SK-N-SH treated with all-trans-retinoic acid at 6 μM for 48 hours (cell line): ENCODE results near the gene SYTL3.

Experiments
- ATAC-seq: fragments of 200-7000 bp; cut with Tn5 transposase; 3 replicates; pipeline ENCODE4 v1.9.1; 2020; ENCODE audit warnings: mild to moderate bottlenecking, moderate library complexity
- BACH2 ChIP-seq: fragments of 250-450 bp; sonication (Bioruptor Pico); IDR thresholded peaks from 2 replicates; pipeline ENCODE4 v1.9.0; 2021; ENCODE audit warnings: mild to moderate bottlenecking, borderline replicate concordance
- CREB5 ChIP-seq: fragments of 250-450 bp; sonication (Bioruptor Pico); IDR thresholded peaks from 2 replicates; pipeline ENCODE4 v1.5.1; 2020; ENCODE audit warnings: low read depth, mild to moderate bottlenecking, moderate library complexity
- CSDC2 ChIP-seq: fragments of 250-450 bp; sonication (Bioruptor Pico); IDR thresholded peaks from 2 replicates; pipeline ENCODE4 v1.5.0; 2020; ENCODE audit warnings: mild to moderate bottlenecking, moderate library complexity
- ISL1 ChIP-seq: fragments of 250-450 bp; sonication (Bioruptor Pico); IDR thresholded peaks from 2 replicates; pipeline ENCODE4 v2.1.2; 2022; ENCODE audit warnings: mild to moderate bottlenecking, moderate library complexity
- PATZ1 ChIP-seq: fragments of 250-450 bp; sonication (Bioruptor Pico); IDR thresholded peaks from 2 replicates; pipeline ENCODE4 v1.8.0; 2020; ENCODE audit warnings: mild to moderate bottlenecking, moderate library complexity, borderline replicate concordance
- PPARA ChIP-seq: fragments of 250-450 bp; sonication (Bioruptor Pico); IDR thresholded peaks from 2 replicates; pipeline ENCODE4 v1.5.0; 2020; ENCODE audit warnings: mild to moderate bottlenecking, borderline replicate concordance
- RARB ChIP-seq: fragments of 250-450 bp; sonication (Bioruptor Pico); IDR thresholded peaks from 2 replicates; pipeline ENCODE4 v1.8.0; 2021; ENCODE audit warnings: mild to moderate bottlenecking, moderate library complexity
- SNAI2 ChIP-seq: fragments of 250-450 bp; sonication (Bioruptor Pico); IDR thresholded peaks from 2 replicates; pipeline ENCODE4 v1.5.0; 2020; ENCODE audit warnings: mild to moderate bottlenecking, moderate library complexity
- TCF4 ChIP-seq: fragments of 250-450 bp; sonication (Bioruptor Pico); IDR thresholded peaks from 2 replicates; pipeline ENCODE4 v1.8.0; 2021; ENCODE audit warnings: mild to moderate bottlenecking, moderate library complexity, borderline replicate concordance
- TOX ChIP-seq: fragments of 250-450 bp; sonication (Bioruptor Pico); IDR thresholded peaks from 2 replicates; pipeline ENCODE4 v1.8.0; 2021; ENCODE audit warnings: mild to moderate bottlenecking, moderate library complexity, borderline replicate concordance
- TSHZ2 ChIP-seq: fragments of 250-450 bp; sonication (Bioruptor Pico); IDR thresholded peaks from 2 replicates; pipeline ENCODE4 v1.5.0; 2020; ENCODE audit warnings: mild to moderate bottlenecking, moderate library complexity
- ZC3H10 ChIP-seq: fragments of 250-450 bp; sonication (Bioruptor Pico); IDR thresholded peaks from 2 replicates; pipeline ENCODE4 v1.5.1; 2021; ENCODE audit warnings: mild to moderate bottlenecking, moderate library complexity
- ZFP3 ChIP-seq: fragments of 250-450 bp; sonication (Bioruptor Pico); IDR thresholded peaks from 2 replicates; pipeline ENCODE4 v1.5.0; 2020; ENCODE audit warnings: mild to moderate bottlenecking, moderate library complexity
- ZFP30 ChIP-seq: fragments of 450-650 bp; formaldehyde crosslinking; IDR thresholded peaks from 2 replicates; pipeline ENCODE4 v1.5.0; 2022; ENCODE audit warnings: mild to moderate bottlenecking, moderate library complexity
- ZNF565 ChIP-seq: fragments of 450-650 bp; formaldehyde crosslinking; conservative IDR thresholded peaks from 2 replicates; pipeline ENCODE4 v1.5.0; 2020; ENCODE audit warnings: low read depth, mild to moderate bottlenecking, moderate library complexity
- ZNF70 ChIP-seq: fragments of 450-650 bp; formaldehyde crosslinking; IDR thresholded peaks from 2 replicates; pipeline ENCODE4 v1.5.0; 2020; ENCODE audit warnings: mild to moderate bottlenecking, moderate library complexity
- ZNF8 ChIP-seq: fragments of 450-650 bp; formaldehyde crosslinking; IDR thresholded peaks from 2 replicates; pipeline ENCODE4 v1.5.0; 2020; ENCODE audit warnings: mild to moderate bottlenecking, moderate library complexity
- TF ChIP-seq, protein P1 (sequence below): fragments of 250-450 bp; sonication (Bioruptor Pico); IDR thresholded peaks from 2 replicates; pipeline ENCODE4 v1.5.1; 2021; ENCODE audit warnings: mild to moderate bottlenecking, moderate library complexity

Gene SYTL3

DNA sequence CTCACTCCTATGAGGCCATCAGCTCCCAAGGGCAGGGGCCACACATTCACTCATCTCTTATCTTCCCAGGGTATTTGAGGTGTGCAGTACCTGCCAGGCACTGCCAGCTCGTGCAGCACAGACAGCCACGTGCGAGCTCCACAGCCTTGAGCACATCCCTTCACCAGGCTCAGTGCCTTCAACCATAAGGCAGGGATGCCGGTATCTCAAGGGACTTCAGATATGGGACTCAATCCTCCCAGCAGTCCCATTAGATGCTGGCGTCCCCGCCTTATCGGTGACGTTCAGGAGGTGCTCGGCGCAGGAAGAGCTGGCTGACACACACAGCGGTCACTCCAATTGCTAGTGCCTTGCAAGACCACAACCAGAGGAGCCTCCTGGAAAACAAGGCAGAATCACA lies 122.3 kb downstream of the SYTL3 start:
- no peak for TF ChIP-seq RARB
- TF ChIP-seq ISL1 (CRISPR knock-in tag) = no peak
- no peak for TF ChIP-seq ZNF70 (CRISPR knock-in tag)
- TF ChIP-seq PPARA = no peak
- TF ChIP-seq PATZ1 (CRISPR knock-in tag) = no peak
- no peak for TF ChIP-seq ZNF565 (CRISPR knock-in tag)
- no peak for TF ChIP-seq SNAI2
- no peak for TF ChIP-seq ZC3H10 (CRISPR knock-in tag)
- TF ChIP-seq CSDC2 (CRISPR knock-in tag) = no peak
- TF ChIP-seq TOX (CRISPR knock-in tag) = no peak
- no peak for TF ChIP-seq TSHZ2 (CRISPR knock-in tag)
- no peak for ATAC-seq

DNA sequence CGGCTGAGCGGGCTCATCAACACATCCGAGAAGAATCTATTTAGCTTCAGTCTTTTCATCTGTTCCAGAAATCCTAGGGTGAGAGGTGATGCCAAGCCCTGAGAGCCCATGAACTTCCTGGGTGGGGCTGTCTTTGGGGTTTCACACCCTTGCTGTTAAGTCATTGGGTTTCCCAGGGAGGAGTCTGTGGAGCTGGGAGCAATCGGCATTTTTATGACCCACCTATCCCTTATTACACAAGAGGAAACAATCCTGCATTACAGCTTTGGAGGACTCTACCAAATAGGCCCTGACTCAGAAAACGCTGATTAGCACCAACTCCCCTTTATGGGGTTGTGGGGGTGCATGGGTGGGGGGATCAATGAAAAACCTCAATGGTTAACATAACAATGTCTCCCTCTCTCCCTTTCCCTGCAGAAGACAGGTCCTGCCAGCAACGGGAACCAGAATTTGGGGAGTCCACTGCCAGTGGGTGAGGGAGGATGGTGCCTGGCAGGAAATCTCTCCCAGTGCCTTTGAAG lies 123.1 kb downstream of the SYTL3 start:
- no peak for ATAC-seq

DNA sequence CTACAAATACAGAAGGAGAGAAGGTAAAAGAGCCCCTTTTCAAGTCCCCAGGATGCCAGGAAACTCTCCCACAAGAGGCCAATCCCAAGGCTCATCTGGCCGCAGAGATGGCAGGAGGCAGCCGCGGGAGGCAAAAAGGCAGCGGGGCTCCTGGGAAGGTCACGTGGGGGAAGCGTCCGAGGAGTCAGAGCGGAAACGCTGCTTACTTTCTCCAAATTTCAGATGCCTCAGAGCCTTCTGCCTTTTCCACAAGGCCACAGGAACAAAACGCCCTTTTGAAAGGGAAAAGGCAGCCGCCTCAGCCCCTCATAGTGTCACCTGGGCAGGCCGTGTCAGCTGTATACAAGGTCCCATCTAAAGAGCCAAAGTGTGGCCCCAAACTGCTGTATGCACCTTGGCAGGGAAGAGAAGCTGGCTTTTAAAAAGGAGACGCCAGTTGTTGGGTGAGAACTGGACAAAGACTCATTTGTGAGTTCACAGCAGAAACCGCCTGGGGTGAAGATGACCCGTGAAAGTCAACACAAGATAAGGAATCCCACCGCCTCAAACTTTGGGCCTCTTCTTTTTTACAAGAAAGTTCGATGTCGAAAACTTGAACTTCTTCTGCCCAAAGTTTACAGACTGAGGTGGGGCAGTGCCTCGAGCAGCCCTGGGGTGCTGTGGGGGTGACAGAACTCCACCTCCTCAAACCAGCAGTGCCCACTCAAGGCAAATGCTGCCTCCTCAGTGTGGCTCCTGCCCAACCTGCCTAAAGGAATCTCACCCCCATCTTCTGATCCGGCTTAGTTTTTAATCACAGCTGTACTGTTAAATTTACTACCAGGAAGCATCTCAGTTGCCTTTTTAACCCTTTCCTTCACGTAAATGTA lies 124.0 kb downstream of the SYTL3 start:
- no peak for ATAC-seq
- TF ChIP-seq ISL1 (CRISPR knock-in tag) (no peak), TOX (CRISPR knock-in tag) (no peak), PATZ1 (CRISPR knock-in tag) (no peak), ZFP3 (no peak), ZFP30 (CRISPR knock-in tag) (no peak), TCF4 (CRISPR knock-in tag) (no peak), BACH2 (CRISPR knock-in tag) (no peak), TSHZ2 (CRISPR knock-in tag) (no peak)
- TF ChIP-seq, protein P1, sequence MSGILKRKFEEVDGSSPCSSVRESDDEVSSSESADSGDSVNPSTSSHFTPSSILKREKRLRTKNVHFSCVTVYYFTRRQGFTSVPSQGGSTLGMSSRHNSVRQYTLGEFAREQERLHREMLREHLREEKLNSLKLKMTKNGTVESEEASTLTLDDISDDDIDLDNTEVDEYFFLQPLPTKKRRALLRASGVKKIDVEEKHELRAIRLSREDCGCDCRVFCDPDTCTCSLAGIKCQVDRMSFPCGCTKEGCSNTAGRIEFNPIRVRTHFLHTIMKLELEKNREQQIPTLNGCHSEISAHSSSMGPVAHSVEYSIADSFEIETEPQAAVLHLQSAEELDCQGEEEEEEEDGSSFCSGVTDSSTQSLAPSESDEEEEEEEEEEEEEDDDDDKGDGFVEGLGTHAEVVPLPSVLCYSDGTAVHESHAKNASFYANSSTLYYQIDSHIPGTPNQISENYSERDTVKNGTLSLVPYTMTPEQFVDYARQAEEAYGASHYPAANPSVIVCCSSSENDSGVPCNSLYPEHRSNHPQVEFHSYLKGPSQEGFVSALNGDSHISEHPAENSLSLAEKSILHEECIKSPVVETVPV (CRISPR knock-in tag) = no peak

More for the DNA sequence above, 123.1 kb downstream of the SYTL3 start:
- TF ChIP-seq SNAI2 (no peak), ZFP30 (CRISPR knock-in tag) (no peak), PPARA (no peak), PATZ1 (CRISPR knock-in tag) (no peak), CREB5 (CRISPR knock-in tag) (no peak), ZNF8 (no peak)
